Prostate gland (tissue), 2 donors: ENCODE measurements around the gene ELAVL1. TPM values are rescaled to one million over a fixed set of nuclear protein-coding genes. Genes with fewer than 3 reads are reported as not detected.

Experiments used
- DNase-seq: peaks from one replicate; pipeline ENCODE4 v3.0.0-alpha.2; 2019; ENCODE audit warnings: low spot score
- H3K27ac ChIP-seq, 2 donors: fragments of 200-600 bp; sonication (generic); 2 replicates each; pipeline ENCODE4 v1.5.1; 2017 to 2019
- H3K27me3 ChIP-seq: fragments of 200-600 bp; sonication (generic); replicated peaks from 2 replicates; pipeline ENCODE4 v1.5.1; 2019; ENCODE audit not compliant: insufficient read depth
- H3K36me3 ChIP-seq, 2 donors: fragments of 200-600 bp; sonication (generic); 1 replicate in 1 of 2; 2 replicates in 1 of 2; pipeline versions ENCODE4 v1.5.1 to v1.8.1; 2017 to 2019
- H3K4me1 ChIP-seq: fragments of 200-600 bp; sonication (generic); replicated peaks from 2 replicates; pipeline ENCODE4 v1.5.1; 2019
- H3K4me3 ChIP-seq, 2 donors: fragments of 200-600 bp; sonication (generic); 2 replicates each; pipeline ENCODE4 v1.5.1; 2017 to 2019
- H3K9me3 ChIP-seq: fragments of 200-600 bp; sonication (generic); 2 replicates; pipeline ENCODE4 v1.5.1; 2017
- POLR2A ChIP-seq: fragments of 450-650 bp; IDR thresholded peaks from one replicate; pipeline ENCODE4 v1.6.1; 2016; ENCODE audit warnings: antibody characterized with exemption, mild to moderate bottlenecking
- POLR2AphosphoS5 ChIP-seq: sonication (generic); formaldehyde crosslinking; IDR thresholded peaks from one replicate; pipeline ENCODE4 v1.6.1; 2017; ENCODE audit warnings: antibody characterized with exemption
- WGBS: methylation state at CpG from one replicate; pipeline ENCODE4 v1.1.5; 2018; 5-methylcytosine and 5-hydroxymethylcytosine counted together
- intact Hi-C: fragments of 100-400 bp; cut with DNase I; formaldehyde crosslinking; loops from one replicate; pipeline ENCODE4 v1.14.2; 2022
- total RNA-seq, 2 donors: library from RNA; depleted of rRNA; stranded (reverse); fragments of >200 nt; gene quantifications; one replicate each; pipeline ENCODE4 v1.1.0, GENCODE V29; 2016
- TF ChIP-seq, protein P1 (sequence below), 4 experiments: fragments of 200-600 bp in 2 of 4; fragments of 450-650 bp in 2 of 4; sonication (generic) in 2 of 4; IDR thresholded peaks; 1 replicate in 3 of 4; 2 replicates in 1 of 4; pipeline ENCODE4 v1.5.1; 2016 to 2019; ENCODE audit warnings: antibody characterized with exemption in 4 of 4, mild to moderate bottlenecking in 2 of 4, moderate library complexity in 2 of 4

ELAVL1 gene
- total RNA-seq, 2 donors from 2014 or later: 35.6 to 76.9 TPM

DNA sequence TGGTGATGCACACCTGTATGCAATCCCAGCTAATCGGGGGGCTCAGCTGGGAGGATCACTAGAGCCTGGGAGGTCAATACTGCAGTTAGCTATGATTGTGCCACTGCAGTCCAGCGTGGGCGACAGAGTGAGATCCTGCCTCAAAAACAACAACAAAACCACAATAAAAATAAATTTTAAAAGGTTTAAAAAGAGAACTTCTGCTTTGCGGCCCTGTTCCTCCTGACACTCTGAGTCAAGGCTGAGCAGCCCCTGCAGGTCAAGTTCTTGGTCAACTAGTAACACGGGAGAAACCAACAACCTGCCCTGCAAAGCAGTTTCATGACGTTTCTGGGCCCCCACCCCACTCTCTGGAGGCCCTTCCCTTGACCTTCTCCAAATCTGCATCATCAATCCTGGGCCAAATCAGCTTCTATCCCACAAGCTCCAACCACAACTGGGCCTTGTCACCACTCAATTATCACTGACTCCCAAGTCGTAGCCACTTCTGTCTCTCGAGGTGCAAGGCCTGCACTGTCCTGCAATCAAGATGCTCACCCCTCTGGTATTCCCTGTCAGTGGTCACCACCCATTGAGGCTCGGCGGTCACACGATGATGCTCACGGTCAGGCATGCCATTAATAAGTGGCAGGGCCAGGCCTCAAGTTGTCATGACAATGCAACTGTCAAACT, 7.5 kb downstream of the ELAVL1 start:
- DNase-seq: no peak
- H3K9me3 ChIP-seq: no peaks in the 10 kb centered on the region
- TF ChIP-seq POLR2A (no peak), POLR2AphosphoS5 (no peak)
- TF ChIP-seq, protein P1, sequence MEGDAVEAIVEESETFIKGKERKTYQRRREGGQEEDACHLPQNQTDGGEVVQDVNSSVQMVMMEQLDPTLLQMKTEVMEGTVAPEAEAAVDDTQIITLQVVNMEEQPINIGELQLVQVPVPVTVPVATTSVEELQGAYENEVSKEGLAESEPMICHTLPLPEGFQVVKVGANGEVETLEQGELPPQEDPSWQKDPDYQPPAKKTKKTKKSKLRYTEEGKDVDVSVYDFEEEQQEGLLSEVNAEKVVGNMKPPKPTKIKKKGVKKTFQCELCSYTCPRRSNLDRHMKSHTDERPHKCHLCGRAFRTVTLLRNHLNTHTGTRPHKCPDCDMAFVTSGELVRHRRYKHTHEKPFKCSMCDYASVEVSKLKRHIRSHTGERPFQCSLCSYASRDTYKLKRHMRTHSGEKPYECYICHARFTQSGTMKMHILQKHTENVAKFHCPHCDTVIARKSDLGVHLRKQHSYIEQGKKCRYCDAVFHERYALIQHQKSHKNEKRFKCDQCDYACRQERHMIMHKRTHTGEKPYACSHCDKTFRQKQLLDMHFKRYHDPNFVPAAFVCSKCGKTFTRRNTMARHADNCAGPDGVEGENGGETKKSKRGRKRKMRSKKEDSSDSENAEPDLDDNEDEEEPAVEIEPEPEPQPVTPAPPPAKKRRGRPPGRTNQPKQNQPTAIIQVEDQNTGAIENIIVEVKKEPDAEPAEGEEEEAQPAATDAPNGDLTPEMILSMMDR (IDR thresholded peaks at IDR 0.05): no peak
- intact Hi-C loops: no loop called here
- 73% methylated on average over 12 of the region's 12 CpGs for WGBS
- peaks cover 12% of the 10 kb centered on the region for H3K4me1 ChIP-seq
- H3K36me3 ChIP-seq: no peaks in the 10 kb centered on the region
- H3K27ac ChIP-seq: no peak overlapping the region
- no peaks in the 10 kb centered on the region for H3K27me3 ChIP-seq
- no peak overlapping the region for H3K4me3 ChIP-seq

DNA sequence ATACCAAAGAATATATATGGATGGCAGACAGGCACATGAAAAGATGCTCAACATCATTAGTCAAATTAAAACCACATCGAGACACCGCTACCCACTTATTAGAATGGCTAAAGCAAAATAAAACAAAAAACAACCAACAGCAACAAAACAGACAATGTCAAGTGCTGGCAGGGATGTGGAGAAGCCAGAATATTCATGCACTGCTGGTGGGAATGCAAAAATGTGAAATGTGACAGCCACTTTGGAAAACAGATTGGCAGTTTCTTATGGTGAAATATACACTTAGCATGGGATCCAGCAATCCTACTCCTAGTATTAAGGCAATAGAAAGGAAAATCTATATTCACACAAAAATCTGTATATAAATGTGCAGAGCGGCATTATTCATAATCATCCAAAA, 8.6 kb downstream of the ELAVL1 start:
- TF ChIP-seq, protein P1 (IDR thresholded peaks at IDR 0.05): no peak
- TF ChIP-seq POLR2AphosphoS5: no peak
- no peak for TF ChIP-seq POLR2A
- H3K27me3 ChIP-seq: no peaks in the 10 kb centered on the region

DNA sequence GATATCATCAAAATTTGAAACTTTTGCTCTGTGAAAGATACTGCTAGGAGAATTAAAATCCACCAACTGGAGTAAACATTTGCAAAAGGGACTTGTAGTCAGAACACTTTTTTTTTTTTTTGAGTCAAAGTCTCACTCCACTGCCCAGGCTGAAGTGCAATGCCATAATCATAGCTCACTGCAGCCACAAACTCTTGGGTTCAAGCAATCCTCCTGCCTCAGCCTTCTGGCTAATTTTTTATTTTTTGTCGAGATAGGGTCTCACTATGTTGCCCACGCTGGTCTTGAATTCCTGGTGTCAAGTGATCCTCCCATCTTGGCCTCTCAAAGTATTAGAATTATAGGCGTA, 9.7 kb downstream of the ELAVL1 start:
- H3K27ac ChIP-seq: no peak overlapping the region
- 95% methylated on average over 3 of the region's 3 CpGs for WGBS
- DNase-seq: no peak
- H3K4me1 ChIP-seq: peaks cover 6% of the 10 kb centered on the region
- H3K4me3 ChIP-seq: no peak overlapping the region
- intact Hi-C loops: no loop called here
- no peaks in the 10 kb centered on the region for H3K27me3 ChIP-seq
- H3K36me3 ChIP-seq: peaks cover 4 to 6% of the 10 kb centered on the region in 2 donors
- no peaks in the 10 kb centered on the region for H3K9me3 ChIP-seq
- TF ChIP-seq POLR2A (no peak), POLR2AphosphoS5 (no peak)
- TF ChIP-seq, protein P1 (IDR thresholded peaks at IDR 0.05): no peak

More for the DNA sequence above, 8.6 kb downstream of the ELAVL1 start:
- over 99% methylated on average over 3 of the region's 3 CpGs for WGBS
- Histone ChIP-seq H3K9me3 (no peaks in the 10 kb centered on the region), H3K4me3 (no peak overlapping the region), H3K4me1 (peaks cover 10% of the 10 kb centered on the region), H3K27ac (no peak overlapping the region), H3K36me3 (no peaks in the 10 kb centered on the region)
- intact Hi-C loops: no loop called here
- no peak for DNase-seq

DNA sequence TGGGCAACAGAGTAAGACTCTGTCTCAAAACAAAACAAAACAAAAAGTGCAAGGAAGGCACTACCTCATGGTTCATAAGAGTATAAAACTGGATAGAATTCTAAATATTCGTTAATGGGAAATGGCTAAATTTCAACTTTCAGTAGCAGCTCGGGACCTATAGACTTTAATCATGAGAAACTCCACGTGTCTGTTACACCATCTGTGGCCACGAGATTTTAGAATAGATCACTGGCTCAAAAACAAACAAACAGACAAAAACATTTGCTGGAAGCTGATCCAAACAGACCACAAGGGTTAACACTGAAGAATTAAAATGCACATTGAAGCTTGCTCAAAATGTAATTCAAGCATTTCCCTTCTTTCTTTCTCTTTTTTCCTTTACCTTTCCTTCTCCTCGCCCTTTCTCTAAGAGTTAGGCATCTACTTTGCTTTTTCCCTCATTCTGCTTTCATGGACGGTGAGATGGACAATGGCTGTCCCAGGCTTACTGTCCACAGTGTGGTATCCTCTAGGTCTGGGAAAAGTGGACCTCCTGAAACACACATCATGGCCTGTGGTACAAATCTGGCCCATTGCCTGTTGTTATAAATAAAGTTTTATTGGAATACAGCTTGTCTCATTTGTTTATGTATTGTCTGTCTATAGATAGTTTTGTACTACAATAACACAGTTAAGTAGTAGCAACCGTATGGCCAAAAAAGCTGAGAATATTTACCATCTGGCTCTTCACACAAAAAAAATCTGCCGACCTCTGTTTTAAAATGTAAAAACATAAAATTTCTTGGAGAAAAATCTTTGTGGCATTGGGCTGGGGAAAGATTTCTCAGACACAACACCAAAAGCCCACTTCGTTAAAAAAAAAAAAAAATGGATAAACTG, 10.3 kb downstream of the ELAVL1 start:
- TF ChIP-seq, protein P1 (IDR thresholded peaks at IDR 0.05): no peak
- TF ChIP-seq POLR2A (no peak), POLR2AphosphoS5 (no peak)
- no peak overlapping the region for H3K4me3 ChIP-seq
- H3K36me3 ChIP-seq: peaks cover 8 to 12% of the 10 kb centered on the region in 2 donors
- intact Hi-C loops: no loop called here
- peaks cover 6% of the 10 kb centered on the region for H3K4me1 ChIP-seq
- H3K27me3 ChIP-seq: no peaks in the 10 kb centered on the region
- no peak for DNase-seq
- WGBS: 73% methylated on average over 9 of the region's 9 CpGs
- no peak overlapping the region for H3K27ac ChIP-seq
- H3K9me3 ChIP-seq: no peaks in the 10 kb centered on the region
